RKO (cell line): ENCODE data around the gene TOMM7.
A peak's percentile ranks its signal among the peaks of the same experiment; 100 is the strongest.
"Not testable (repeated sequence)": the region's sequence is repeated elsewhere in the genome, so short reads cannot be mapped to it uniquely, and the experiment has no call there.

Experiments used
- DNase-seq: peaks from one replicate; pipeline ENCODE4 v3.0.0-alpha.2; 2016; ENCODE audit warnings: low spot score

TOMM7 gene

GRCh38 chr7:22784346-22784745 is 38.3 kb downstream of the TOMM7 start:
- DNase-seq: no peak

GRCh38 chr7:22783421-22783820 is 39.2 kb downstream of the TOMM7 start:
- no peak for DNase-seq

GRCh38 chr7:22782616-22783232 is 39.9 kb downstream of the TOMM7 start:
- peak; percentile 49 for DNase-seq

DNA sequence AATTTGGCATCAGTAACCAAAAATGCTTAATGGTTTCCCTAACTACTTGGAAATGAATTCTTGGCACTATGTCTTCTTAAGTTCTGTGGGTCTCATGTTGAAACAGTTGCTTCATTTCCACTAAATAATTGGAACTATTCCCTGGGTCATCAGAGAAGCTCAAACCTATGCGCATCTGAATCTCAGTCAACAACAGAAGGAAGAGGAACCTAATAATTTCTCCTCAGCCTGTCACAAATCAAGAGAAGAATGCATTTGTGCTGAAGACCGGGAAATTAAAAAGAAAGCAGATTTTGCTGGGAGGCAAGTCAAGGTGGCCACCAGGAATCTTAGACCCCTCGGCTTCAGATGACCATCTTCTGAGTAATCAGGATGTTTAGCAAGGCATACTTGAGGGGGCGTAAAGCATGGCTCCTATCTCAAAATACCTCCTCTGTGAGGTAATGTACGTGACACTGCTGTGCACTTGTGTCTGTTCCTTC is 41.4 kb downstream of the TOMM7 start:
- peak; percentile 3 for DNase-seq

- not testable (repeated sequence) for DNase-seq
These were observed 42.8 kb downstream of the TOMM7 start for GRCh38 chr7:22779730-22780323.

- DNase-seq: no peak
These were observed 45.7 kb downstream of the TOMM7 start for GRCh38 chr7:22776964-22777363.

GRCh38 chr7:22772885-22773284 is 49.8 kb downstream of the TOMM7 start:
- DNase-seq: no peak

DNA sequence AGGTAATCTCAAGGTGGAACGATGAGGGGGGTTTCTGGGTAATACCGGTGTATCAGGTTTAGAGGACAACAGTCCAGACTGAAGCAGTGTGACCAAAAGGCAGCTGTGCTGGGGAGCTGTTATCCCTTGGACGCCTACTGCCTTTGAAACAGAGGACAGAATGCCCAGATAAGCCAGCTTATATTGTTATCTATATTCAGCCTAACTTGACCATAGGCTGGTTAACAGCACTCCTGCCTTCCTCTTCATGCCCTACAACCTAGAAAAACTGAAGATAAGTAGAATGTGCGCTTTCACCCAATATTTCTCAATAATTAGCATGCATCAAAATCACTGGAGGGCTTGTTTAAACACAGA is 50.8 kb downstream of the TOMM7 start:
- no peak for DNase-seq

DNA sequence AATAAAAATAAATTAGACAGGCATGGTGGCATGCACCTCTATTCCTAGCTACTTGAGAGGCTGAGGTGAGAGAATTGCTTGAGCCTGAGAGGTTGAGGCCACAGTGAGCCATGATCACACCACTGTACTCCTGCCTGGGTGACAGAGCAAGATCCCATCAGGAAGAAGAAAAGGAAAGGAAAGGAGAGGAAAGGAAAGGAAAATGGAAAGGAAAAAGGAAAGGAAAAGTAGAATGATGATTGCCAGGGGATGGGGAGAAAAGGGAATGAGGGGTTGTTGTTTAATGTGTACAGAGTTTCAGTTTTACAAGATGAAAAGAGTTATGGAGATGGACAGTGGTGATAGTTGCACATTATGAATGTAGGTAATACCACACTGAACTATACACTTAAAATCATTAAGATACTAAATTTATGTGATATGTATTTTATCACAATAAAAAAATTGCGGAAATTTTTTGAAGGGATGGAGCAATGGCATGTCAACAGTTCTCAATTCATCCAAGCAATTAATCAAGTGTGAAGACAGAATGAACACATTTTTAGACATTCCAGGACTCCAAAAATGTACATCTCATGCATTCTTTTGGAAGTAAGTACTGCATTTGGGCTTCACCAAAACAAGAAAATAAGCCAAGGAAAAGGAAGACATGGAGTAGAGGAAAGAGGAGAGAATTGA is 51.3 kb downstream of the TOMM7 start:
- no peak for DNase-seq

DNA sequence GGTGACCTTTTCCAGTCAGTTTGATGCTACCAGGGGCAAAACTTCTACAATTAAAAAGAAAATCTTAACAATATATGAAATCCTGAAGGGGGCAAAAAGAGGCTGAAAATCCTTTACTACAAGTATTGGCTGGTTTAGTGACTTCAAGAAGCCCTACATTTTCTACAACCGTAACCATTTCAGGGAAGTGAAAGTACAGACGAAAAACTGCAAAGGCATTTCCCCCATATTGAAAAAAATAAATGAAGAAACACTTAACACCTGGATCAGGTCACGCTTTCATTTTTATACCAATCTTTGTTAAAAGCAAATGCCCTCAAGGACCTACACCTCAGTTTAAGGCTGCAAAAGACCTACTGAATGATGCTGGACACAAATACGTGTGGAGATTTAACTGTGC is 57.0 kb downstream of the TOMM7 start:
- no peak for DNase-seq
